ENCODE results near the gene ATP13A5.

ATP13A5 gene

GRCh38 chr3:193346259-193346658 lies 32.3 kb downstream of the ATP13A5 start (continued):
- no peak for TF ChIP-seq ELK4 (IDR thresholded peaks at IDR 0.05; ENCODE audit: borderline replicate concordance, low read depth, low read length)
- TF ChIP-seq ZNF692 (tag by site-specific recombination; IDR thresholded peaks at IDR 0.05), result no peak
- no peak for TF ChIP-seq ZNF571 (tag by site-specific recombination; IDR thresholded peaks at IDR 0.05)
- no peak for TF ChIP-seq ZNF274 (IDR thresholded peaks at IDR 0.05; ENCODE audit: low read length)
- TF ChIP-seq ZNF274 (tag by site-specific recombination; IDR thresholded peaks at IDR 0.05; ENCODE audit: borderline replicate concordance), result no peak
- TF ChIP-seq ZNF133 (tag by site-specific recombination; IDR thresholded peaks at IDR 0.05), result no peak
- TF ChIP-seq PBX3 (CRISPR knock-in tag; IDR thresholded peaks at IDR 0.05), result no peak
- no peak for TF ChIP-seq ZBTB21 (tag by site-specific recombination; IDR thresholded peaks at IDR 0.05)

GRCh38 chr3:193345431-193345830 lies 33.1 kb downstream of the ATP13A5 start:
- Histone ChIP-seq H3K27ac (ENCODE audit: extremely low read depth, low read depth, low read length) (no peak overlapping the region), H3K9me3 (ENCODE audit: control insufficient read depth, insufficient read depth, low read depth, low read length) (no peaks in the 10 kb centered on the region), H3K36me3 (ENCODE audit: control insufficient read depth in 2 of 2, insufficient read depth in 1 of 2, low read length in 2 of 2) (no peaks in the 10 kb centered on the region), H3K4me3 (ENCODE audit: low read depth, low read length) (no peak overlapping the region), H3K4me1 (ENCODE audit: control insufficient read depth, insufficient read depth, low read length) (no peaks in the 10 kb centered on the region)
- no peak for TF ChIP-seq ZNF404 (tag by site-specific recombination; IDR thresholded peaks at IDR 0.05)
- no peak for TF ChIP-seq ZNF776 (tag by site-specific recombination; IDR thresholded peaks at IDR 0.05; ENCODE audit: borderline replicate concordance)
- TF ChIP-seq SALL2 (tag by site-specific recombination; IDR thresholded peaks at IDR 0.05; ENCODE audit: borderline replicate concordance), result no peak
- TF ChIP-seq ZNF473 (tag by site-specific recombination; IDR thresholded peaks at IDR 0.05), result no peak
- POLR2A ChIA-PET, result no interaction called here
- CTCF ChIA-PET, result no interaction called here

GRCh38 chr3:193344486-193344885 lies 34.1 kb downstream of the ATP13A5 start:
- POLR2A ChIA-PET, result no interaction called here
- H3K36me3 ChIP-seq (ENCODE audit: control insufficient read depth in 2 of 2, insufficient read depth in 1 of 2, low read length in 2 of 2), result no peaks in the 10 kb centered on the region
- no peak overlapping the region for H3K4me3 ChIP-seq (ENCODE audit: low read depth, low read length)
- no peak overlapping the region for H3K27ac ChIP-seq (ENCODE audit: extremely low read depth, low read depth, low read length)
- CTCF ChIA-PET, result no interaction called here
- no peaks in the 10 kb centered on the region for H3K9me3 ChIP-seq (ENCODE audit: control insufficient read depth, insufficient read depth, low read depth, low read length)
- TF ChIP-seq ZSCAN18 (tag by site-specific recombination; IDR thresholded peaks at IDR 0.05) (no peak), ZBTB7A (tag by site-specific recombination; IDR thresholded peaks at IDR 0.05; ENCODE audit: low read depth) (no peak)
- H3K4me1 ChIP-seq (ENCODE audit: control insufficient read depth, insufficient read depth, low read length), result no peaks in the 10 kb centered on the region

GRCh38 chr3:193343726-193344222 lies 34.8 kb downstream of the ATP13A5 start:
- ChIA-PET POLR2A (no interaction called here), CTCF (interaction anchor here (0.6 kb wide), 1 partner anchor 16 kb away, joined by 4 read pairs; no protein-coding TSS in a partner anchor)
- Histone ChIP-seq H3K4me3 (ENCODE audit: low read depth, low read length) (no peak overlapping the region), H3K36me3 (ENCODE audit: control insufficient read depth in 2 of 2, insufficient read depth in 1 of 2, low read length in 2 of 2) (no peaks in the 10 kb centered on the region), H3K9me3 (ENCODE audit: control insufficient read depth, insufficient read depth, low read depth, low read length) (no peaks in the 10 kb centered on the region), H3K4me1 (ENCODE audit: control insufficient read depth, insufficient read depth, low read length) (no peaks in the 10 kb centered on the region), H3K27ac (ENCODE audit: extremely low read depth, low read depth, low read length) (no peak overlapping the region)
- TF ChIP-seq GLIS2 (tag by site-specific recombination; IDR thresholded peaks at IDR 0.05), result no peak
- TF ChIP-seq SCRT2 (tag by site-specific recombination; IDR thresholded peaks at IDR 0.05), result no peak
- no peak for TF ChIP-seq ZNF398 (tag by site-specific recombination; IDR thresholded peaks at IDR 0.05)
- no peak for TF ChIP-seq ZNF146 (tag by site-specific recombination; IDR thresholded peaks at IDR 0.05)
- TF ChIP-seq ZNF529 (tag by site-specific recombination; IDR thresholded peaks at IDR 0.05; ENCODE audit: insufficient replicate concordance), result no peak
- no peak for TF ChIP-seq ZNF366 (tag by site-specific recombination; conservative IDR thresholded peaks at IDR 0.05)
- TF ChIP-seq ZFP37 (tag by site-specific recombination; IDR thresholded peaks at IDR 0.05), result no peak
- no peak for TF ChIP-seq ZNF426 (tag by site-specific recombination; IDR thresholded peaks at IDR 0.05)
- no peak for TF ChIP-seq ZNF341 (tag by site-specific recombination; IDR thresholded peaks at IDR 0.05; ENCODE audit: low read depth)
- TF ChIP-seq ZFP41 (tag by site-specific recombination; IDR thresholded peaks at IDR 0.05; ENCODE audit: borderline replicate concordance), result no peak
- TF ChIP-seq REPIN1 (tag by site-specific recombination; IDR thresholded peaks at IDR 0.05; ENCODE audit: low read depth), result no peak

All from HEK293 (cell line).